Measurements from ENCODE around the gene MINDY1. TPM values are rescaled to one million over a fixed set of nuclear protein-coding genes. Genes with fewer than 3 reads are reported as not detected.
A peak's percentile ranks its signal among the peaks of the same experiment; 100 is the strongest.

Gene MINDY1
- total RNA-seq, 1 experiment from 2014 or later, result 6.8 TPM

GRCh38 chr1:150981805-150982712, 24.6 kb downstream of the MINDY1 start, which contains the start of gene ANXA9:
Gene ANXA9 (plus strand): TSS chr1:150982292. CDS start chr1:150983106, 814 bp downstream.
- no peaks in the 10 kb centered on the region for H3K27me3 Mint-ChIP-seq (ENCODE audit: low read depth)
- Histone ChIP-seq H4K5ac (ENCODE audit: insufficient read length, low read depth, low read length) (no peak within 1 kb of the TSS), H3K56ac (ENCODE audit: insufficient read length, low read depth, low read length) (no peak within 1 kb of the TSS), H3K9me3 (ENCODE audit: control insufficient read depth, low read depth, low read length) (no peaks in the 10 kb centered on the region), H2BK5ac (ENCODE audit: insufficient read length, low read length) (no peak within 1 kb of the TSS), H2AK5ac (ENCODE audit: insufficient read length, low read length) (no peak within 1 kb of the TSS), H4K91ac (ENCODE audit: insufficient read length, low read depth, low read length) (no peak within 1 kb of the TSS), H2BK15ac (ENCODE audit: low read depth, low read length) (peak within 1 kb of the TSS; percentile 69; the same call in 1 of the 2 replicates), H2BK20ac (ENCODE audit: low read depth, low read length, poor library complexity, severe bottlenecking) (no peak within 1 kb of the TSS), H4K20me1 (ENCODE audit: control insufficient read depth, insufficient read depth, insufficient read length) (no peaks in the 10 kb centered on the region), H3K27me3 (ENCODE audit: insufficient read depth, low read length) (no peaks in the 10 kb centered on the region), H3K18ac (ENCODE audit: insufficient read length, low read depth, low read length) (peak within 1 kb of the TSS; percentile 68), H3K23ac (ENCODE audit: insufficient read length, low read depth, low read length) (no peak within 1 kb of the TSS), H3K9ac (ENCODE audit: extremely low read depth, insufficient read length, low read length) (no peak within 1 kb of the TSS), H3K4ac (ENCODE audit: low read depth, low read length) (no peak within 1 kb of the TSS; the same call in 1 of the 2 replicates), H3K4me1 (ENCODE audit: insufficient read depth, low read length) (peaks cover 16% of the 10 kb centered on the region; the same call in 1 of the 2 replicates), H3K23me2 (ENCODE audit: insufficient read length, low read depth, low read length, poor library complexity, severe bottlenecking) (no peaks in the 10 kb centered on the region), H2BK120ac (ENCODE audit: low read depth, low read length, poor library complexity, severe bottlenecking) (no peak within 1 kb of the TSS), H3T11ph (ENCODE audit: low read length) (no peak within 1 kb of the TSS), H3K27ac (ENCODE audit: insufficient read length, low read depth, low read length) (no peak within 1 kb of the TSS), H2AFZ (ENCODE audit: low read length) (no peak within 1 kb of the TSS), H4K8ac (replicated peaks; ENCODE audit: insufficient read length, low read depth, low read length) (no peak within 1 kb of the TSS), H3K14ac (ENCODE audit: insufficient read depth, low read length) (peak within 1 kb of the TSS; percentile 63), H2BK12ac (ENCODE audit: insufficient read length, low read depth, low read length) (no peak within 1 kb of the TSS), H3K4me2 (ENCODE audit: insufficient read depth, insufficient read length, low read length) (peak within 1 kb of the TSS; percentile 32), H3K79me2 (ENCODE audit: insufficient read depth, low read length) (no peaks in the 10 kb centered on the region), H3K79me1 (ENCODE audit: insufficient read depth, low read depth, low read length, poor library complexity, severe bottlenecking) (no peaks in the 10 kb centered on the region)
- WGBS (ENCODE audit: extremely low coverage, insufficient read length, low lambda C conversion rate), result no CpG with 5 or more reads among the region's 12 CpGs
- peak within 1 kb of the TSS; percentile 63 to 91 (median 83); a peak in 6 of 7 replicates for H3K27ac Mint-ChIP-seq
- peaks cover 35 to 41% of the 10 kb centered on the region in 2 experiments for H3K4me1 Mint-ChIP-seq
- DNase-seq, result no peak
- no peak for TF ChIP-seq CTCF (conservative IDR thresholded peaks at IDR 0.05)
- peak within 1 kb of the TSS in 1 of 2 experiments; percentile 5; a peak in 3 of 5 replicates for H3K4me3 Mint-ChIP-seq
- no peaks in the 10 kb centered on the region for H3K36me3 Mint-ChIP-seq (ENCODE audit: insufficient read depth in 1 of 3, low read depth in 3 of 3)
- H3K9me3 Mint-ChIP-seq, result no peaks in the 10 kb centered on the region
